ENCODE data around the gene ANO3. TPM values are rescaled to one million over a fixed set of nuclear protein-coding genes. Genes with fewer than 3 reads are reported as not detected.

Gene ANO3
- total RNA-seq, 2 experiments from 2014 or later: not detected

DNA sequence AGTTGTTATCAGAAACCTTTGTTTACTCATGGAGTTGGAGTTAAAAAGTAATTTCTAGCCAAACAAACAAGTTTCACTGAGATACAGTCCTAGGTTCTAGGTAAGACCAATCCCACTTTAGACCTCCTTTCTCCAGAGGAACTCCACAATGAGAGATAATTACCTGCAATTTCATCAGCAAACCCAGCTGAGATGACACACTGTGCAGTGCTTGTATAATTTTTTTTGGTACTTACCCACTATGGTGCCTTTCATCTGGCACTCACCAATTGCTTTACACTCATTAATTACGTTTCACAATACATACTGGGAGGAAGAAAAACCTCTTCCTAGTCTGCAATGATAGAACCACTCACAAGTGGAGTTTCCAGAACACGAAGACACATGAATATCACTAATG is 242.0 kb downstream of the ANO3 start:
- intact Hi-C loops (cut with DNase I, micrococcal nuclease): no loop called here
- H3K27ac Mint-ChIP-seq: no peak overlapping the region
- ChIA-PET CTCF (no interaction called here), POLR2A (no interaction called here)
- Histone ChIP-seq H3K4me3 (ENCODE audit: low read length) (no peak overlapping the region), H3K9me3 (ENCODE audit: control insufficient read depth in 1 of 2, insufficient read depth in 1 of 2, low read length in 2 of 2) (no peaks in the 10 kb centered on the region), H3K27ac (ENCODE audit: low read depth in 1 of 2, low read length in 2 of 2) (no peak overlapping the region), H3K4me1 (ENCODE audit: insufficient read depth, low read length) (no peaks in the 10 kb centered on the region), H3K27me3 (ENCODE audit: control insufficient read depth in 1 of 2, insufficient read depth in 2 of 2, low read length in 2 of 2) (no peaks in the 10 kb centered on the region), H3K36me3 (ENCODE audit: insufficient read depth, low read length) (no peaks in the 10 kb centered on the region)
- TF ChIP-seq, protein P1, sequence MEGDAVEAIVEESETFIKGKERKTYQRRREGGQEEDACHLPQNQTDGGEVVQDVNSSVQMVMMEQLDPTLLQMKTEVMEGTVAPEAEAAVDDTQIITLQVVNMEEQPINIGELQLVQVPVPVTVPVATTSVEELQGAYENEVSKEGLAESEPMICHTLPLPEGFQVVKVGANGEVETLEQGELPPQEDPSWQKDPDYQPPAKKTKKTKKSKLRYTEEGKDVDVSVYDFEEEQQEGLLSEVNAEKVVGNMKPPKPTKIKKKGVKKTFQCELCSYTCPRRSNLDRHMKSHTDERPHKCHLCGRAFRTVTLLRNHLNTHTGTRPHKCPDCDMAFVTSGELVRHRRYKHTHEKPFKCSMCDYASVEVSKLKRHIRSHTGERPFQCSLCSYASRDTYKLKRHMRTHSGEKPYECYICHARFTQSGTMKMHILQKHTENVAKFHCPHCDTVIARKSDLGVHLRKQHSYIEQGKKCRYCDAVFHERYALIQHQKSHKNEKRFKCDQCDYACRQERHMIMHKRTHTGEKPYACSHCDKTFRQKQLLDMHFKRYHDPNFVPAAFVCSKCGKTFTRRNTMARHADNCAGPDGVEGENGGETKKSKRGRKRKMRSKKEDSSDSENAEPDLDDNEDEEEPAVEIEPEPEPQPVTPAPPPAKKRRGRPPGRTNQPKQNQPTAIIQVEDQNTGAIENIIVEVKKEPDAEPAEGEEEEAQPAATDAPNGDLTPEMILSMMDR (IDR thresholded peaks at IDR 0.05): no peak
- DNase-seq: no peak
- no peaks in the 10 kb centered on the region for H3K4me1 Mint-ChIP-seq (ENCODE audit: low read depth)
- H3K36me3 Mint-ChIP-seq (ENCODE audit: low read depth): no peaks in the 10 kb centered on the region
- no peaks in the 10 kb centered on the region for H3K27me3 Mint-ChIP-seq
- no peak overlapping the region for H3K4me3 Mint-ChIP-seq
- no peak for ATAC-seq (ENCODE audit: poor library complexity)
- H3K9me3 Mint-ChIP-seq: no peaks in the 10 kb centered on the region

DNA sequence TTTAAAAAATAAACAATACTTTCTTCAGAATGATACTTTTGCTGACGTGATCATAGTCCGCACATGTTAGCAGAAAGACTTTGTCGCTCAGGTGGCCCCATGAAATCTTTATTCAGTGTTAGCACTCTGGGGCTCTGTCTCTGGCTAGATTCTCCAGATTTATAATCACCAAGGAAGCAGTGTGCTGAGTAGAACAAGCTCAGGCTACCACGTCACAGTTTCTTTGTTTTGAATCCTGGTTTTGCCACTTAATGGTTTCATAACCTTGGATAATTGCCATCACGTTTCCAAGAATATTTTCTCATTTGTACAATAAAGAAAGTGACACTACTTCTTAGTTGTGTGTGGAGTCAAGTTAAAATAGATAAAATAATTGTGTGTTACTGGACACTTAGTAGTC is 244.0 kb downstream of the ANO3 start:
- Histone ChIP-seq H3K9me3 (ENCODE audit: control insufficient read depth in 1 of 2, insufficient read depth in 1 of 2, low read length in 2 of 2) (no peaks in the 10 kb centered on the region), H3K4me1 (ENCODE audit: insufficient read depth, low read length) (no peaks in the 10 kb centered on the region), H3K27ac (ENCODE audit: low read depth in 1 of 2, low read length in 2 of 2) (no peak overlapping the region), H3K36me3 (ENCODE audit: insufficient read depth, low read length) (no peaks in the 10 kb centered on the region), H3K27me3 (ENCODE audit: control insufficient read depth in 1 of 2, insufficient read depth in 2 of 2, low read length in 2 of 2) (no peaks in the 10 kb centered on the region), H3K4me3 (ENCODE audit: low read length) (no peak overlapping the region)
- TF ChIP-seq, protein P1 (IDR thresholded peaks at IDR 0.05): no peak
- DNase-seq (no peak), ATAC-seq (ENCODE audit: poor library complexity) (no peak)
- no peaks in the 10 kb centered on the region for H3K36me3 Mint-ChIP-seq (ENCODE audit: low read depth)
- no peaks in the 10 kb centered on the region for H3K9me3 Mint-ChIP-seq
- intact Hi-C loops (cut with DNase I, micrococcal nuclease): no loop called here
- H3K27me3 Mint-ChIP-seq: no peaks in the 10 kb centered on the region
- H3K27ac Mint-ChIP-seq: no peak overlapping the region
- CTCF ChIA-PET: no interaction called here
- H3K4me1 Mint-ChIP-seq (ENCODE audit: low read depth): no peaks in the 10 kb centered on the region
- H3K4me3 Mint-ChIP-seq: no peak overlapping the region
- POLR2A ChIA-PET: no interaction called here

DNA sequence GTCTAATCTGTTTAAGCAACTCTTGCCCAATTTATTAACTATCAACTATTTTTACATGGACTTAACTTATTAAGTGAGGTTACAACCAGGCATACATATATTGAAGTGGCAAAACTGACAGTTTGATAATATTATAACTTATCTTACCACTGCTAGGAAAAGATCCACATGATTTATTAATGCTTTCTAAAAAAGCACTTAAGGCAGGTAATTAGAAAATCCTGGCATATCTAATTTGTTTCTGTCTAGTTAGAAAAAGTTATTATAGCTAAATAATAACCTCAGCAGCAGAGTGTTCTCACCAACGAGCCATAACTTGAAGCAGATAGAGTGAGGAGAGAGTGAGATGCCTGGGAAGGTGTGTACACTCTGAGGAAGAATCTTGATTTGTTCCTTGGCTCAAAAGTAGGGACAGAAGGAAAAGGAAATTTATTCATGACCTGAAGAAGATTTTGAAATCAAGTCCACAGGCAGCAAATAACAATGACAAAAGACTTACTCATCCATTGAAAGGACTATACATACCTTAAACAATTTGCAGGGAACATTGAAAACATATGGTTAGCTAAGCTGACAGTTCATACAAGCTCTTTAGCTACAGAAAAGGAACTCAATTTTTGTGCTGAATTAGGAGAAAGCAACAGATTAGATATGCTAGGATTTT is 247.2 kb downstream of the ANO3 start:
- H3K27me3 Mint-ChIP-seq: no peaks in the 10 kb centered on the region

More for the DNA sequence above, 247.2 kb downstream of the ANO3 start:
- CTCF ChIA-PET: no interaction called here
- intact Hi-C loops (cut with DNase I, micrococcal nuclease): no loop called here
- DNase-seq: no peak
- POLR2A ChIA-PET: no interaction called here
- Mint-ChIP-seq H3K27ac (no peak overlapping the region), H3K4me1 (ENCODE audit: low read depth) (no peaks in the 10 kb centered on the region), H3K4me3 (no peak overlapping the region), H3K9me3 (no peaks in the 10 kb centered on the region), H3K36me3 (ENCODE audit: low read depth) (no peaks in the 10 kb centered on the region)
- Histone ChIP-seq H3K27me3 (ENCODE audit: control insufficient read depth in 1 of 2, insufficient read depth in 2 of 2, low read length in 2 of 2) (no peaks in the 10 kb centered on the region), H3K9me3 (ENCODE audit: control insufficient read depth in 1 of 2, insufficient read depth in 1 of 2, low read length in 2 of 2) (peaks cover 0 to 2% of the 10 kb centered on the region in 2 experiments), H3K36me3 (ENCODE audit: insufficient read depth, low read length) (no peaks in the 10 kb centered on the region), H3K4me1 (ENCODE audit: insufficient read depth, low read length) (no peaks in the 10 kb centered on the region), H3K27ac (ENCODE audit: low read depth in 1 of 2, low read length in 2 of 2) (no peak overlapping the region), H3K4me3 (ENCODE audit: low read length) (no peak overlapping the region)
- TF ChIP-seq, protein P1 (IDR thresholded peaks at IDR 0.05): no peak
- no peak for ATAC-seq (ENCODE audit: poor library complexity)
